SK-N-SH (cell line): ENCODE data around the gene KCNJ5. TPM values are rescaled to one million over a fixed set of nuclear protein-coding genes. Genes with fewer than 3 reads are reported as not detected.

ENCODE experiments used
- CTCF ChIA-PET: fragments of 300-600, 350-600 bp; formaldehyde crosslinking; extraction: SDS; loops from one replicate; lab custom pipeline; 2021; lab: Yijun Ruan, JAX
- POLR2A ChIA-PET: fragments of 350-600 bp; sonication (Branson Sonifier 250); formaldehyde crosslinking; extraction: SDS; loops from one replicate; lab custom pipeline; 2020; ENCODE audit warnings: antibody characterized with exemption, inconsistent platforms; lab: Yijun Ruan, JAX
- DNase-seq: peaks from one replicate; pipeline ENCODE4 v3.0.0; 2012
- H2AFZ ChIP-seq: fragments of 200-600 bp; sonication (generic); 2 replicates; pipeline ENCODE4 v1.8.1; 2016; ENCODE audit warnings: antibody characterized with exemption, mild to moderate bottlenecking, low read depth
- H3F3A ChIP-seq: fragments of 200-600 bp; sonication (generic); replicated peaks from 2 replicates; pipeline ENCODE3; 2016; ENCODE audit warnings: antibody characterized with exemption, mild to moderate bottlenecking; ENCODE audit not compliant: insufficient read depth
- H3K27ac ChIP-seq, 2 experiments: fragments of 200-500 bp in 1 of 2; fragments of 200-600 bp in 1 of 2; sonication (Bioruptor generic) in 1 of 2; sonication (generic), shearing (Covaris generic) in 1 of 2; 2 replicates each; pipeline versions ENCODE4 v1.5.1 to v1.6.1; 2014 to 2016; ENCODE audit warnings: low read depth in 2 of 2, inconsistent platforms in 1 of 2, low read length in 1 of 2, mild to moderate bottlenecking in 1 of 2, mixed read lengths in 1 of 2
- H3K27me3 ChIP-seq: fragments of 200-600 bp; sonication (generic), shearing (Covaris generic); 2 replicates; pipeline ENCODE4 v1.6.1; 2016; ENCODE audit warnings: mixed run types; ENCODE audit not compliant: insufficient read depth
- H3K36me3 ChIP-seq, 2 experiments: fragments of 200-500 bp in 1 of 2; fragments of 200-600 bp in 1 of 2; sonication (Bioruptor generic) in 1 of 2; sonication (generic) in 1 of 2; replicated peaks in 1 of 2; 2 replicates each; pipeline versions ENCODE3 to v1.5.1; 2014 to 2016; ENCODE audit warnings: low read length in 1 of 2, mild to moderate bottlenecking in 1 of 2; ENCODE audit not compliant: insufficient read depth in 2 of 2, control insufficient read depth in 1 of 2
- H3K4me1 ChIP-seq, 2 experiments: fragments of 200-500 bp in 1 of 2; fragments of 200-600 bp in 1 of 2; sonication (Bioruptor generic) in 1 of 2; sonication (generic), shearing (Covaris generic) in 1 of 2; 2 replicates each; pipeline versions ENCODE4 v1.5.1 to v1.6.1; 2014 to 2016; ENCODE audit warnings: low read depth in 1 of 2, low read length in 1 of 2, mixed run types in 1 of 2; ENCODE audit not compliant: insufficient read depth in 2 of 2, control insufficient read depth in 1 of 2
- H3K4me2 ChIP-seq: fragments of 200-600 bp; sonication (generic), shearing (Covaris generic); 2 replicates; pipeline ENCODE4 v1.6.1; 2017; ENCODE audit warnings: mixed run types
- H3K4me3 ChIP-seq, 2 experiments: fragments of 200-500 bp in 1 of 2; fragments of 200-600 bp in 1 of 2; sonication (Bioruptor generic) in 1 of 2; sonication (generic), shearing (Covaris generic) in 1 of 2; 2 replicates each; pipeline versions ENCODE4 v1.5.1 to v1.8.1; 2014 to 2016; ENCODE audit warnings: low read depth in 2 of 2, inconsistent platforms in 1 of 2, low read length in 1 of 2, mild to moderate bottlenecking in 1 of 2, mixed read lengths in 1 of 2, moderate library complexity in 1 of 2
- H3K79me2 ChIP-seq: fragments of 200-600 bp; sonication (generic); 2 replicates; pipeline ENCODE4 v1.8.1; 2017; ENCODE audit warnings: mild to moderate bottlenecking; ENCODE audit not compliant: insufficient read depth
- H3K9ac ChIP-seq: fragments of 200-600 bp; sonication (generic); 2 replicates; pipeline ENCODE4 v1.6.1; 2017; ENCODE audit warnings: mixed run types
- H3K9me2 ChIP-seq: fragments of 200-600 bp; sonication (generic); 2 replicates; pipeline ENCODE4 v1.6.1; 2017; ENCODE audit warnings: mixed run types
- H3K9me3 ChIP-seq: fragments of 200-600 bp; sonication (generic); 2 replicates; pipeline ENCODE4 v1.6.1; 2017; ENCODE audit warnings: mixed run types, mild to moderate bottlenecking, moderate library complexity
- H4K20me1 ChIP-seq: fragments of 200-600 bp; sonication (generic); 2 replicates; pipeline ENCODE4 v1.6.1; 2017; ENCODE audit warnings: mild to moderate bottlenecking, mixed run types; ENCODE audit not compliant: insufficient read depth
- CTCF ChIP-seq: fragments of 200-600 bp; sonication (generic); IDR thresholded peaks from 2 replicates; pipeline ENCODE4 v1.6.1; 2017; ENCODE audit warnings: antibody characterized with exemption, mild to moderate bottlenecking, moderate library complexity
- ELF1 ChIP-seq: IDR thresholded peaks from 2 replicates; pipeline ENCODE4 v1.4.0; 2012
- EZH2phosphoT487 ChIP-seq: fragments of 200-600 bp; sonication (generic); IDR thresholded peaks from 2 replicates; pipeline ENCODE4 v1.6.1; 2017; ENCODE audit warnings: low read depth, mixed run types, mild to moderate bottlenecking, antibody characterized with exemption, moderate library complexity, borderline replicate concordance
- FOSL2 ChIP-seq: IDR thresholded peaks from 2 replicates; pipeline ENCODE4 v1.4.0; 2012; ENCODE audit warnings: low read depth, mild to moderate bottlenecking, moderate library complexity, borderline replicate concordance
- GATA2 ChIP-seq: sonication (generic); formaldehyde crosslinking; IDR thresholded peaks from 2 replicates; pipeline ENCODE4 v1.5.0; 2020; ENCODE audit warnings: mild to moderate bottlenecking, missing genetic modification reagents
- IRF3 ChIP-seq: fragments of 150-350 bp; IDR thresholded peaks from 2 replicates; pipeline ENCODE4 v1.6.1; 2016; ENCODE audit warnings: mild to moderate bottlenecking, low read depth, low read length
- NRF1 ChIP-seq: IDR thresholded peaks from 2 replicates; pipeline ENCODE4 v1.6.1; 2012; ENCODE audit warnings: low read depth, mild to moderate bottlenecking, low read length
- PBX3 ChIP-seq: IDR thresholded peaks from 2 replicates; pipeline ENCODE4; 2012
- POLR2AphosphoS5 ChIP-seq: IDR thresholded peaks from 2 replicates; pipeline ENCODE4 v1.6.1; 2012; ENCODE audit warnings: low read depth, low read length
- RAD21 ChIP-seq: IDR thresholded peaks from 2 replicates; pipeline ENCODE4 v1.6.1; 2012; ENCODE audit warnings: mild to moderate bottlenecking, low read length
- REST ChIP-seq: IDR thresholded peaks from 2 replicates; pipeline ENCODE4 v1.6.1; 2012; ENCODE audit warnings: mild to moderate bottlenecking, low read depth, low read length, moderate library complexity
- RXRA ChIP-seq: IDR thresholded peaks from 2 replicates; pipeline ENCODE4 v1.4.0; 2012; ENCODE audit warnings: low read depth, mild to moderate bottlenecking, borderline replicate concordance
- SIN3A ChIP-seq: IDR thresholded peaks from 2 replicates; pipeline ENCODE4 v1.6.1; 2012; ENCODE audit warnings: low read depth, mild to moderate bottlenecking, low read length, moderate library complexity, borderline replicate concordance
- SMC3 ChIP-seq: IDR thresholded peaks from 2 replicates; pipeline ENCODE4 v1.6.1; 2012; ENCODE audit warnings: low read depth, low read length, improper control_type of control experiment
- TAF1 ChIP-seq: IDR thresholded peaks from 2 replicates; pipeline ENCODE4 v1.6.1; 2012; ENCODE audit warnings: low read depth, mild to moderate bottlenecking, low read length, moderate library complexity, borderline replicate concordance
- TCF12 ChIP-seq: IDR thresholded peaks from 2 replicates; pipeline ENCODE4 v1.4.0; 2012
- USF1 ChIP-seq: IDR thresholded peaks from 2 replicates; pipeline ENCODE4 v1.4.0; 2012; ENCODE audit warnings: low read depth, borderline replicate concordance
- USF2 ChIP-seq: fragments of 150-350 bp; IDR thresholded peaks from 2 replicates; pipeline ENCODE4 v1.6.1; 2017; ENCODE audit warnings: antibody characterized with exemption, low read length, low read depth, borderline replicate concordance
- YY1 ChIP-seq: IDR thresholded peaks from 2 replicates; pipeline ENCODE4 v1.4.0; 2012; ENCODE audit warnings: low read depth, mild to moderate bottlenecking
- WGBS: methylation state at CpG from one replicate; pipeline ENCODE4 v1.1.6; 2017; ENCODE audit warnings: low lambda C conversion rate; 5-methylcytosine and 5-hydroxymethylcytosine counted together
- polyA plus RNA-seq, 3 experiments: library from polyadenylated mRNA; depleted of rRNA; stranded (reverse); fragments of >200 nt; gene quantifications; 2 replicates each; pipeline ENCODE4 v1.2.3, GENCODE V29; 2012

KCNJ5 gene
- polyA plus RNA-seq, 1 of the 3 experiments (the other 2 are of a cell fraction) = 0.03 TPM

- H3K4me1 ChIP-seq = peaks cover 0 to 6% of the 10 kb centered on the region in 2 experiments; a peak in 2 of 4 replicates
- H3K27me3 ChIP-seq = peaks cover 6% of the 10 kb centered on the region; the same call in 1 of the 2 replicates
- H2AFZ ChIP-seq = no peak overlapping the region
- no peaks in the 10 kb centered on the region for H3K79me2 ChIP-seq
- no peaks in the 10 kb centered on the region for H3F3A ChIP-seq
- no peaks in the 10 kb centered on the region for H4K20me1 ChIP-seq
- H3K4me3 ChIP-seq = no peak overlapping the region
- ChIA-PET POLR2A (no interaction called here), CTCF (no interaction called here)
- H3K9me3 ChIP-seq = no peaks in the 10 kb centered on the region
- TF ChIP-seq POLR2AphosphoS5 (no peak), USF2 (no peak), ELF1 (no peak), YY1 (no peak), FOSL2 (no peak), USF1 (no peak), GATA2 (CRISPR knock-in tag) (no peak), TCF12 (no peak), PBX3 (no peak), IRF3 (no peak), NRF1 (no peak), EZH2phosphoT487 (no peak), SIN3A (no peak), SMC3 (no peak), REST (no peak), RAD21 (no peak), TAF1 (no peak), CTCF (no peak), RXRA (no peak)
- no peaks in the 10 kb centered on the region for H3K36me3 ChIP-seq
- H3K27ac ChIP-seq = no peak overlapping the region
- no peak for DNase-seq
- no peak overlapping the region for H3K4me2 ChIP-seq
- 76% methylated on average over 5 of the region's 5 CpGs for WGBS
- H3K9me2 ChIP-seq = no peaks in the 10 kb centered on the region
- no peak overlapping the region for H3K9ac ChIP-seq
Measured at GRCh38 chr11:128877726-128878125, 13.4 kb upstream of the KCNJ5 start.
